Erythroblast (primary cell): Measurements from ENCODE around the gene ADAMTS13.

ENCODE experiments used
- GATA1 ChIP-seq: IDR thresholded peaks from 2 replicates; pipeline ENCODE4 v1.6.1; 2011; ENCODE audit warnings: low read depth, mild to moderate bottlenecking, control low read depth, low read length, moderate library complexity
- POLR2A ChIP-seq: IDR thresholded peaks from 2 replicates; pipeline ENCODE4 v1.6.1; 2011; ENCODE audit warnings: mild to moderate bottlenecking, low read length

DNA sequence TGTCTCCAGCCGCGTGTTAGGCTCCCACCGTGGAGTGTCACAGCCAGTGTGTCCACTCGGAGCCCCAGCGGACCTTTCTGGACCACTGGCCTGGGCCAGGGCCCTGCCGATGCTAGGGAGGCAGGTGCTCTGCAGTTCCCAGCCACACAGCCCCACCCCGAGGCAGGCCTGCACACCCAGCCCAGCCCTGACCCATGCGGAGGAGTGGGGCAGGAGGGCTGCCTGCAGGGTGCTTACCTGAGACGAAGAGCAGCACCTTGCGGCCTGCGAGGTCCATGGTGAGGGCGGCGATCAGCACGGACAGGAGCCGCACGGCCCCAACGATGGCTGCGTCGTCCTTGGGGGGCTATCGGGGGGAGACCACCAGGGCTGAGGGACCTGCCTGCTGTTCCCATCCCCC is 51.6 kb downstream of the ADAMTS13 start:
- TF ChIP-seq POLR2A, result no peak
- no peak for TF ChIP-seq GATA1
